K562 treated with DMSO at 1 percent for 12 hours (cell line): ENCODE results near the gene PAGE5. TPM values are rescaled to one million over a fixed set of nuclear protein-coding genes. Genes with fewer than 3 reads are reported as not detected.

Experiments
- total RNA-seq: library from RNA; unstranded; fragments of 300-600 nt; gene quantifications from 2 replicates; pipeline ENCODE4 v1.2.3, GENCODE V29; 2022; ENCODE audit not compliant: insufficient read depth

The PAGE5 gene
- total RNA-seq = 234 and 275 TPM in 2 replicates

GRCh38 chrX:55220119-55220794, at the start of gene PAGE5:
TSS of gene PAGE5 (plus strand) at chrX:55220346. CDS start at chrX:55221383, 1,037 bp downstream.

GRCh38 chrX:55264816-55265215, 44.7 kb downstream of the PAGE5 start, which contains the start of gene PAGE3:
TSS of gene PAGE3 (minus strand) at chrX:55264916. CDS start at chrX:55263903, 1,013 bp downstream.

Other genes starting within 250 kb of the PAGE5 start
- gene PFKFB1, start 226.2 kb upstream of the PAGE5 start, total RNA-seq = not detected in 2 replicates
- gene APEX2, start 220.0 kb upstream of the PAGE5 start, total RNA-seq = 20.6 and 26.9 TPM in 2 replicates
- 59.2 and 71.4 TPM in 2 replicates for gene ALAS2, start 189.4 kb upstream of the PAGE5 start, total RNA-seq
- gene PAGE2B, start 145.3 kb upstream of the PAGE5 start, total RNA-seq = 28.3 and 31.1 TPM in 2 replicates
- 3.5 and 5.3 TPM in 2 replicates for gene PAGE2, start 131.3 kb upstream of the PAGE5 start, total RNA-seq
- gene PAGE3, start 44.6 kb downstream of the PAGE5 start, total RNA-seq = not detected in 2 replicates
- 14.4 and 16.6 TPM in 2 replicates for gene MAGEH1, start 231.8 kb downstream of the PAGE5 start, total RNA-seq